Transverse colon (tissue), 4 donors: ENCODE data around the gene SBNO1. TPM values are rescaled to one million over a fixed set of nuclear protein-coding genes. Genes with fewer than 3 reads are reported as not detected.

ENCODE experiments used
- DNase-seq: peaks from one replicate; pipeline ENCODE4 v3.0.0-alpha.2; 2019
- H3K27ac ChIP-seq, 4 donors: fragments of 200-600 bp; sonication (generic); 2 replicates each; pipeline ENCODE4 v1.5.1; 2016 to 2018; ENCODE audit warnings: inconsistent platforms in 4 of 4
- H3K27me3 ChIP-seq: fragments of 200-600 bp; sonication (generic); 2 replicates; pipeline ENCODE4 v1.5.1; 2017; ENCODE audit warnings: inconsistent platforms
- H3K36me3 ChIP-seq, 4 donors: fragments of 200-600 bp; sonication (generic); 2 replicates each; pipeline ENCODE4 v1.5.1; 2017 to 2019; ENCODE audit warnings: inconsistent platforms in 4 of 4
- H3K4me1 ChIP-seq, 4 donors: fragments of 200-600 bp; sonication (generic); 2 replicates each; pipeline ENCODE4 v1.5.1; 2017 to 2020; ENCODE audit warnings: inconsistent platforms in 4 of 4
- H3K4me3 ChIP-seq, 4 donors: fragments of 200-600 bp; sonication (generic); 1 replicate in 1 of 4; 2 replicates in 3 of 4; pipeline versions ENCODE4 v1.5.1 to v1.6.1; 2017 to 2019; ENCODE audit warnings: inconsistent platforms in 4 of 4
- H3K9me3 ChIP-seq, 2 donors: fragments of 200-600 bp; sonication (generic); 2 replicates each; pipeline ENCODE4 v1.5.1; 2017 to 2019; ENCODE audit warnings: inconsistent platforms in 2 of 2
- CTCF ChIP-seq, 5 experiments: fragments of 200-600 bp in 3 of 5; fragments of 450-650 bp in 2 of 5; sonication (generic) in 3 of 5; IDR thresholded peaks; 1 replicate in 2 of 5; 2 replicates in 3 of 5; pipeline ENCODE4 v1.5.1; 2016 to 2017; ENCODE audit warnings: antibody characterized with exemption in 5 of 5, inconsistent platforms in 3 of 5, mild to moderate bottlenecking in 2 of 5, moderate library complexity in 1 of 5
- EP300 ChIP-seq: sonication (generic); formaldehyde crosslinking; IDR thresholded peaks from one replicate; pipeline ENCODE4 v1.6.1; 2017; ENCODE audit warnings: antibody characterized with exemption, low read depth
- POLR2A ChIP-seq: fragments of 450-650 bp; IDR thresholded peaks from one replicate; pipeline ENCODE4 v1.6.1; 2016; ENCODE audit warnings: antibody characterized with exemption, mild to moderate bottlenecking, moderate library complexity
- POLR2AphosphoS5 ChIP-seq, 3 donors: sonication (generic); formaldehyde crosslinking; IDR thresholded peaks; one replicate each; pipeline ENCODE4 v1.6.1; 2016; ENCODE audit warnings: antibody characterized with exemption in 3 of 3
- WGBS, 2 donors: methylation state at CpG; one replicate each; pipeline ENCODE4 v1.1.5; 2018; ENCODE audit warnings: low coverage in 1 of 2; 5-methylcytosine and 5-hydroxymethylcytosine counted together
- in situ Hi-C, 4 donors: fragments of 200-750 bp; cut with MboI; loops; one replicate each; pipeline versions ENCODE4 v1.15.0 to v1.15.1; 2017; ENCODE audit warnings: low sequenced_read_pairs in 3 of 4, low pct_ligation_motif_present in 1 of 4, low pct_unique_long_range_greater_than_20kb in 1 of 4
- intact Hi-C: fragments of 100-400 bp; cut with DNase I; formaldehyde crosslinking; loops from one replicate; pipeline ENCODE4 v1.15.1; 2023; ENCODE audit warnings: low total_unique reads
- total RNA-seq, 4 donors: library from RNA; depleted of rRNA; stranded (reverse); fragments of >200 nt; gene quantifications; one replicate each; pipeline ENCODE4 v1.1.0, GENCODE V29; 2016

SBNO1 gene
- total RNA-seq, 4 donors from 2014 or later = 14.6 to 26.9 (median 23.8) TPM

- H3K27me3 ChIP-seq = no peaks in the 10 kb centered on the region
- intact Hi-C loops (no loop called here), in situ Hi-C loops (loop anchor here in 1 of 4 donors (10.0 kb wide), 1 partner anchor 98 kb away; the partner anchor contains the start of gene SBNO1)
- peaks cover 3 to 27% (median 26%) of the 10 kb centered on the region in 4 donors for H3K4me1 ChIP-seq
- H3K4me3 ChIP-seq = no peak overlapping the region
- peaks cover 0 to 9% (median 0%) of the 10 kb centered on the region in 4 donors for H3K36me3 ChIP-seq
- no peak for TF ChIP-seq CTCF (IDR thresholded peaks at IDR 0.05)
- TF ChIP-seq EP300 = no peak
- no peak for TF ChIP-seq POLR2AphosphoS5 (IDR thresholded peaks at IDR 0.05)
- TF ChIP-seq POLR2A = no peak
- no peak overlapping the region for H3K27ac ChIP-seq
- no peak for DNase-seq
- WGBS, 2 donors = 94% methylated on average over 19 of the region's 19 CpGs; no CpG with 5 or more reads in 1 of the 2 donors
- H3K9me3 ChIP-seq = no peaks in the 10 kb centered on the region
Measured at GRCh38 chr12:123266679-123267277, 97.9 kb downstream of the SBNO1 start.

GRCh38 chr12:123265851-123266678 lies 98.6 kb downstream of the SBNO1 start:
- Histone ChIP-seq H3K27ac (no peak overlapping the region), H3K4me1 (peaks cover 3 to 27% (median 26%) of the 10 kb centered on the region in 4 donors), H3K4me3 (no peak overlapping the region), H3K27me3 (no peaks in the 10 kb centered on the region), H3K9me3 (no peaks in the 10 kb centered on the region), H3K36me3 (peaks cover 0 to 14% (median 3%) of the 10 kb centered on the region in 4 donors)
- intact Hi-C loops = no loop called here
- in situ Hi-C loops = loop anchor here in 1 of 4 donors (10.0 kb wide), 1 partner anchor 99 kb away; the partner anchor contains the start of gene SBNO1
- DNase-seq = no peak
- no peak for TF ChIP-seq POLR2A
- no peak for TF ChIP-seq EP300
- no peak for TF ChIP-seq POLR2AphosphoS5 (IDR thresholded peaks at IDR 0.05)
- no peak for TF ChIP-seq CTCF (IDR thresholded peaks at IDR 0.05)
- WGBS, 2 donors = 88% methylated on average over 34 of the region's 35 CpGs; no CpG with 5 or more reads in 1 of the 2 donors

- no peak overlapping the region for H3K4me3 ChIP-seq
- H3K27ac ChIP-seq = no peak overlapping the region
- intact Hi-C loops = no loop called here
- peaks cover 1 to 16% (median 16%) of the 10 kb centered on the region in 4 donors for H3K4me1 ChIP-seq
- H3K27me3 ChIP-seq = no peaks in the 10 kb centered on the region
- WGBS, 2 donors = 60 to 65% methylated on average over 1 to 7 of the region's 7 CpGs
- H3K36me3 ChIP-seq = peaks cover 0 to 21% (median 6%) of the 10 kb centered on the region in 4 donors
- in situ Hi-C loops = loop anchor here in 1 of 4 donors (10.0 kb wide), 1 partner anchor 100 kb away; the partner anchor contains the start of gene SBNO1
- TF ChIP-seq POLR2A = no peak
- TF ChIP-seq CTCF (IDR thresholded peaks at IDR 0.05) = no peak
- no peak for TF ChIP-seq POLR2AphosphoS5 (IDR thresholded peaks at IDR 0.05)
- TF ChIP-seq EP300 = no peak
- H3K9me3 ChIP-seq = no peaks in the 10 kb centered on the region
- no peak for DNase-seq
Measured at GRCh38 chr12:123264642-123265041, 100.0 kb downstream of the SBNO1 start.

- Histone ChIP-seq H3K4me3 (no peak overlapping the region), H3K9me3 (no peaks in the 10 kb centered on the region), H3K27me3 (no peaks in the 10 kb centered on the region), H3K27ac (no peak overlapping the region), H3K4me1 (peaks cover 0 to 3% (median 2%) of the 10 kb centered on the region in 4 donors), H3K36me3 (peaks cover 0 to 27% (median 9%) of the 10 kb centered on the region in 4 donors)
- 40 to 86% methylated on average over 1 to 8 of the region's 8 CpGs for WGBS, 2 donors
- no peak for TF ChIP-seq CTCF (IDR thresholded peaks at IDR 0.05)
- TF ChIP-seq POLR2A = no peak
- no peak for TF ChIP-seq EP300
- TF ChIP-seq POLR2AphosphoS5 (IDR thresholded peaks at IDR 0.05) = no peak
- DNase-seq = no peak
- in situ Hi-C loops (loop anchor here in 1 of 4 donors (10.0 kb wide), 1 partner anchor 101 kb away; the partner anchor contains the start of gene SBNO1), intact Hi-C loops (no loop called here)
Measured at GRCh38 chr12:123263196-123263817, 101.3 kb downstream of the SBNO1 start.
